Measurements from ENCODE around the gene TRIB2.

Gene TRIB2

GRCh38 chr2:12719400-12720277 is 2.9 kb downstream of the TRIB2 start:
- H3K4me3 ChIP-seq (ENCODE audit: low read depth, low read length): peak overlapping the region; percentile 72

DNA sequence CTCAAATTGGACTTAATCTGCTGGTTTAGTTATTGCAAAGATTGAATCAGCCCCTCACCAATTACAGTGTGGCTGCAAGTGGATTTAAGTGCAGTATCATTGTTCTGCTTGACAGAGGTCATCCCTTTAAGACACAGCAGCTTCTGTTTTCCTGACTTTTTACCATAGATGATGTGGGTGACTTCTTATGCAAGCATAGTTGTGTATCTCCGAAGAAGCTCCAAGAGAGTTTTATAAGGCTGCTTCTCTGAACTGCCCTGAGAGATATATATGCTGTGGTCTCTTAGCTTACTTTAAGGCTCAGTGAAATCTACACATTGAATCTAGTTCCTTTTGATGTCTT is 3.5 kb downstream of the TRIB2 start:
- peak overlapping the region; percentile 72 for H3K4me3 ChIP-seq (ENCODE audit: low read depth, low read length)

DNA sequence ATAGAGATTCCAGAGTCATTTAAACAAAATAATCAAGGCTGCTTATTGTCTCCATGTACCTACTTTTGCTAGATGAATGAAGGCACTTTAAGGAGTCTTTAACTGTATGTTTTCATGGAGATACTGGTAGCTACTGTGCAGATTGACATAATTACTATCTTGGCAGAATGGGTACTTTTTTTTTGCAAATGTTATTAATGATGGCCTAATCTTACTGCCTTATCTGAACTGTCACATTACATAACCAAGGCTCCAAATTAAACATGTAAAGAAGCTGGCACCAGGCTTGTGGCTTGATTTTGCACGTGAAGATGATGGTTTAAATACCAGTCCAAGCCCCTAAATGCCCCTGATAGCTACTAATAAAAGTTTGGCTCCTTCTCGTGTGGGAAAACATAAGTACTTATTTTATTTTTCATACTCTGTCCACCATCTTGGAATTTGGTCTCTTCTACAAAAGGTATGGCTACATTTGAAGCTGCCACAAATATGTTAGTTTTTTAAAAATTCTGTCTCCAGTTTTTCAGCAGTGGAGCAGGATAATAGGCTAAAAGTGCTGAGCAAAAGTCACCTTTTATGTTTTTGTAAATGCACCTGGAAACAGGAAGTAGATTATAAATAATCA is 4.1 kb downstream of the TRIB2 start:
- H3K4me3 ChIP-seq (ENCODE audit: low read depth, low read length): no peak overlapping the region

DNA sequence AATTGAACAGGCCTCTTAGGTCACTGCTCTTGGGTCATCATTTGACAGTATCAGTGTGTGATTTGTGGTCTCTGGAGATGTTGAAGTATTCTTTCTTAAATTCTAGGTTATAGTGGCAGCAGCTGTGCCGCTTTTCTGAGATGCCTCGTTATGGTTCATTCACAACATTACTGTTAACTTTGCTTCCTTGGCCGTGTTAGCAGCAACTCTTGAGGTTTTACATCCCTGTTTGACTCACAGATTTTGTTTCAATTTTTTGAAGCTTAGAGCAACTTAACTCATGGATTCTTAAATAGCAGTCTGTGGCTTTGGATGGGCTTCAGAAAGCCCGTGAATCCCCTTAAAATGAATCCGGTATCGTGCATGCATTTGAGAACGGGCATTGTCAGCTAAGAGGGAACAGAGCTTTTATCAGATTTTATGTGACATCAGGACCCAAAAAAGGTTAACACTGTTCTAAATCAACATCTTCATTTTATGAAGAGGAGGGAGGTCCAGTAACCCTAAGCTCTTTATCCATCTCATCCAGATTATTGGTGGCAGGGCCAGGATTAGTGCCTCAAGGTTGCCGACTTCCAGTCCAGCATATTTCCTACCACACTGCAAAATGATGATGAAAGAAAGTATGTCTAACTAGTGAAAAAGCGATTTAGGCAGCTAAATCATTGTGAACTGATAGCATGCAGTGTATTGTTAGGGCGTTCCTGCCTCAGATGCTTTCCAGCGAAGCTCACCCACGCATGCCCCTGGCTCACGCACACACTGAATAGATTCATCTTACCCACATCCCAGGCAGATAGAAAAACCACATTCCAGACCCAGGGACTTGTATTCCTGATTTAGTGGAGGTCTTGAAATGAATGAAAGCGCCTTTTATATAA is 5.1 kb downstream of the TRIB2 start:
- no peak overlapping the region for H3K4me3 ChIP-seq (ENCODE audit: low read depth, low read length)

DNA sequence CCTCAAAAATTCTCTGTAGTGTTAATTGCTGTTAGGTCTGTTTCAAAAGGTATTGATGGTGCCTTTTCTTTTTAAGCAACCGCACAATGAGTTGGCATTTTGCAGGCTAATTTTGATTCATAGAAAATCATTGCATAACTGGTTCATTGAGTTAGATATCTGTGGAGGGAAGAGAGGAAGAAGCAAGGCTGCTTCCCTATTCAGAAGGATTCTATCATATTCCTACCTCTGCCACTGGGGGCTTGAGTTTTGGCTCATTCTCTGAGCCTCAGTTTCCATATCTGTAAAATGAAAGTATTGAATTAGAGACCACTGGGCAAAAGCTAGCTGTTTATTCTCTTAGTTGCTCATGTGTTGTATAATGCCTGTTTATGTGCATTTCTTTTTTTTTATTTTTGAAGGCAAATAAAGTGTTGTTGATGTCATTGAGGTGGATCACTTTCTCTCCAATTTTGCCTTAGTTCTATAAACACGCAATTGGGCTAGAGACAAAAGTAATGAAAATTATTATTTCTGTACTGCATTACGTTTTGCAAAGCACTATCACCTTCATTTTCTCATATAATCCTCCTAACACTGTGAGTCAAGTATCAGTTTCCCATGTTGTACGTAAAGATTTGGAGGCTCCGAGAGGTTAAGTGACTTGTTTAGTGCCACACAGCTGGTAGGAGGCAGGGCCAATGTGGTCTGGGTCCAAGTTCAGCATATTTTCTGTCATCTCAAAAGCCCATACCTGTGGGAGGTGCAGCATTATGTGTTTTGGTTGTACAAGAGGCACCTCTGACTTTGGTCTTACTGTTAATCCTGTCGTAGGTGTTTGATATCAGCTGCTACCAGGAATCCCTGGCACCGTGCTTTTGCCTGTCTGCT is 5.9 kb downstream of the TRIB2 start:
- no peak overlapping the region for H3K4me3 ChIP-seq (ENCODE audit: low read depth, low read length)

- no peak overlapping the region for H3K4me3 ChIP-seq (ENCODE audit: low read depth, low read length)
Measured at GRCh38 chr2:12723736-12724463, 7.2 kb downstream of the TRIB2 start.

GRCh38 chr2:12725233-12726187 is 8.8 kb downstream of the TRIB2 start:
- H3K4me3 ChIP-seq (ENCODE audit: low read depth, low read length): no peak overlapping the region

DNA sequence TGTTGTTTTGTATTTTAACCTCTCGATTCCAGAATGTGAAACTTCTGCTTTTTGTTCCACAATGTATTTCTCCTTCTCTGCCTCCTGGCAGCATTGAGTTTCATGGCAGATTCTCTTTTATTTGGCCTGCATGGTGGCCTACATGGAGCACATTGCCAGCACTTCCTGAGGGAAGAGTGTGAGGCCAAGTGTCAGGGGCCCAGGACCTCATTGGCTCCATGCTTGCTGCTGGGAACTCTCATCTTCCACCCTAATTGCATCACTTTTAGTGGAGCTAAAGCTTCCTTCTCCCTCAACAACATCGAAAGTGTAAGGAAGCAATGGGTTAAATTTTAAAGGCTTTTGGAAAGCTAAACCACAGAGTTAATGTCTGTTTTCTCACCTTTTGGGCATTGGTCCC is 9.5 kb downstream of the TRIB2 start:
- H3K4me3 ChIP-seq (ENCODE audit: low read depth, low read length): no peak overlapping the region

DNA sequence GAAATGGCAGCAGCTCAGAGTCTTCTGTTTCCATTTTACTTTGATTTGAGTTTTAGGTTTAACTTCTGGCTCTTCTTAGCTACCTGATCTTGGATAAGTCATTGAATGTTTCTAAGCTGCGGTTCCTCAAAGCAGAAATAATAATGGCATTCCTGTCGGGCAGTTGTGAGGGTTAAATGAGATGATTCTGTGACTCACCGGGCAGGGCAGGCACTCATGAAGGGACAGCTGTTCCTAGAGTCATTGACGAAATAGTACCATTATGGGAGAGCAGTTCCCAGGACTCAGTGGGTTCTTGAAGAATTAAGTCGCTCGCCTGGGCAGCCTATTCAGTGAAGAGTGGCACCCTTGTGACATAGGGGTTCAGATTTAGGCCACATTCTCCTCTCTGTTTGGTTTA is 10.3 kb downstream of the TRIB2 start:
- no peak overlapping the region for H3K4me3 ChIP-seq (ENCODE audit: low read depth, low read length)

GRCh38 chr2:12727641-12728040 is 10.9 kb downstream of the TRIB2 start:
- H3K4me3 ChIP-seq (ENCODE audit: low read depth, low read length): no peak overlapping the region

GRCh38 chr2:12728221-12728777 is 11.6 kb downstream of the TRIB2 start:
- no peak overlapping the region for H3K4me3 ChIP-seq (ENCODE audit: low read depth, low read length)

GRCh38 chr2:12730265-12730664 is 13.5 kb downstream of the TRIB2 start:
- H3K4me3 ChIP-seq (ENCODE audit: low read depth, low read length): no peak overlapping the region

DNA sequence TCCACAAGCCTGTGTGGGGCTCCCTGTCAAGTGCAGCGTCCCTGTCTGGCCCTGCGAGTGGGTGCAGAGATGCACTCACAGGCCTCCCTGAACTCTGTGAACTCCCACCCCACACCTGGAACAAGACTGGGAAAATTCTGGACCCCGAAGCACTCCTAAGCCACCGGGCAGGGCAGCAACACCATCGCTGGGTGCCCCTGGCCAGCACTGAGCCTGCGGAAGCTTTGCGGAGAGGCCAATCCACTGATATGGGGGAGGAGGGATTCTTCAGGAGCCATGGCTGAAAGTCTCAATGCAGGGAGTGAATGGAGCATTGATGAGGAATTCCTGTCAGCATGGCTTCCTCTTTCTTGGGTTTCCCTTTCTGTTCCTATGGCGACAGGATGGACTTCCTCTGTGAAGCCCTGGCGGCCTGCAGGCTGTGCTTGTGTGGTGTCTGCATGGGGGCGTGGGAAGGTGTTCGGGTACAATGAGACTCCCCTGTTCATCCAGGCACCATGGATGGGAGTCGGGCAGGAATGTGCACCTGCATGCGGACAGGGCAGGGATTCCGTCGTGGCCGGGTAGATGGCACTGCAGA is 15.1 kb downstream of the TRIB2 start:
- no peak overlapping the region for H3K4me3 ChIP-seq (ENCODE audit: low read depth, low read length)

GRCh38 chr2:12732651-12733050 is 15.9 kb downstream of the TRIB2 start:
- no peak overlapping the region for H3K4me3 ChIP-seq (ENCODE audit: low read depth, low read length)

DNA sequence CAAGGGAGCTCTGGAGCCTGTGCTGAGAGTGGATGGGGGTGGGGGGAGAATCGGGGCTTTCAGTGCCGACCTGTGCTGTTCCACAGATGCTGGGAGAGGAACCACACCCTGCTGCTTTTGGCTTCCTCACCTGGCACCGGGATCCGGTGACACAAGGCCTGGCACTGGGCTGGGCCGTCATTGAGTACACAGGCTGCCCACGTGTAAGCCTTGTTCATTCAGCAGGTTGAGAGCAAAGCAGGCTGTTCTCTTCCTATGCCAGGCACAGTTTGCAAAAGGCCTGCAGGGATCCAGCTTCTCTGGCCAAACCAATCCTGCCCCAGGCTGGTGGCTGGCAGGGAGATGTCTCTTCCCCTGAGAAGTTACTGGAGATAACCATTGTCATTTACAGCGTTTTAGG is 17.1 kb downstream of the TRIB2 start:
- no peak overlapping the region for H3K4me3 ChIP-seq (ENCODE audit: low read depth, low read length)

DNA sequence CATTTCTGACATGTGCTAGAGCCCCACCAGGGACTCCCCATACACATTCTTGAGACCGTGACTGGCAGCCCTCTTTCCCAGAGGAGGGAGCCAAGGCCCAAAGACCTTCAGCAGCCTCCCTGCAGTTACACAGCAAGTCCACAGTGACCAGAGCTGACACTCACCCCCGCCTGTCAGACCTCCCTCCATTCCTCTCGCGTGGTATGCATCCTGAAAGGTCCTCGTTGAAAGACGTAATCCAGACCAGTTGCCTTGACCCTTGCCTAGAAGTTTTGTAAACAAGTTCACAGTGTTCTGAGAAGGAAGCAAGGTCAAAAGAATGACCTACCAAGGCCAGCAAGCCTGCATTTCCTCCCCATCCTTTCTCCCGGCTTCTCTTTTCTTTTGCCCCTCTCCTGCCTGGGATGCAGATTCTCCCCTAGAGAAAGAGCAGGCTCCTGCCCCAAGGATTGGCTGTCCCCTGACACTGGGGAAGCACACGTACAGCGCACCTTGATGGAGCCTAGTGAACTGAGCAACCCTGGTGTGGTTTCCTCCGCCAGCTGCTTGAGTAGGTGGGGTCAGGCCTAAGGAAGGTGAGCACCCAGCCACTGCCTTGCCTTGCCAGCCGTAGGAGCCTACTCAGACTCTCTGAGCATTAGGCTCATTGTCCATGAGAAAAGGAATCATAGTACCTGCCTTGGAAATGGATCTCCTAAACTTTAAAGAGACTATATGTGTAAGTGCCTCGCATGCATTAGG is 18.3 kb downstream of the TRIB2 start:
- no peak overlapping the region for H3K4me3 ChIP-seq (ENCODE audit: low read depth, low read length)

DNA sequence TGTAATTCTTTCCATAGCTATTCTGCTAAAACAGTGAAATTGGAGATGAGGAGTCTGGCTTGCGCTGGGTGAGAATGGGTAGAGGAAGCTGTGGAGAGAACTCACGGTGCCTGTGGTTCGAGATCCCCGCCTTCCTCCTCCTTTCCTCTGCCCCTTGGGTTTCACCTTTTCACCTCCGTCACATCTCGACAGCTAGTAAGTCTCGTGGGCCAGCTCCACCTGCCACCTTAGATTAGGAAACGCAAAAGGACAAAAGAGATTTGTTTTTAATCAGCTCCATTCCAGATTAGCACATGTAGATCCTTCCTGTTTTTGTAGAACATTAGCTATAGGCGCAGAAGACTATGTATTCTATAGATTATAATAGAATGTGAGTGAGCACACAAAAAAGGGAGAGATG is 20.6 kb downstream of the TRIB2 start:
- no peak overlapping the region for H3K4me3 ChIP-seq (ENCODE audit: low read depth, low read length)
